Measurements from ENCODE around the gene ARHGEF40. TPM values are rescaled to one million over a fixed set of nuclear protein-coding genes. Genes with fewer than 3 reads are reported as not detected.

ARHGEF40 gene
- total RNA-seq, 2 experiments from 2014 or later = 1.2 to 1.3 TPM

GRCh38 chr14:21025371-21026273 lies 44.5 kb upstream of the ARHGEF40 start:
- H3K4me1 Mint-ChIP-seq (ENCODE audit: low read depth) = peaks cover 21% of the 10 kb centered on the region
- H3K27ac ChIP-seq (ENCODE audit: low read depth in 1 of 2, low read length in 2 of 2) = no peak overlapping the region
- H3K4me1 ChIP-seq (ENCODE audit: insufficient read depth, low read length) = peaks cover 28% of the 10 kb centered on the region
- no peaks in the 10 kb centered on the region for H3K9me3 ChIP-seq (ENCODE audit: control insufficient read depth in 1 of 2, insufficient read depth in 1 of 2, low read length in 2 of 2)
- no peaks in the 10 kb centered on the region for H3K27me3 ChIP-seq (ENCODE audit: control insufficient read depth in 1 of 2, insufficient read depth in 2 of 2, low read length in 2 of 2)
- peaks cover 3% of the 10 kb centered on the region for H3K36me3 ChIP-seq (ENCODE audit: insufficient read depth, low read length)
- H3K9me3 Mint-ChIP-seq = no peaks in the 10 kb centered on the region
- DNase-seq (peak in 3 of 14 experiments; percentile 11 to 40 (median 23)), ATAC-seq (ENCODE audit: poor library complexity) (no peak)
- CTCF ChIA-PET = interaction anchor here (1.1 to 2.6 kb wide), 8 partner anchors 10 to 78 kb away, joined by 3 to 14 read pairs (median 6); no protein-coding TSS in a partner anchor
- intact Hi-C loops (cut with DNase I, micrococcal nuclease) = no loop called here
- peak overlapping the region; percentile 74 for H3K27ac Mint-ChIP-seq
- H3K4me3 ChIP-seq (ENCODE audit: low read length) = peak overlapping the region; percentile 94
- no peaks in the 10 kb centered on the region for H3K27me3 Mint-ChIP-seq
- H3K4me3 Mint-ChIP-seq = peak overlapping the region; percentile 93
- TF ChIP-seq CTCF (IDR thresholded peaks at IDR 0.05) = no peak
- peaks cover 15% of the 10 kb centered on the region for H3K36me3 Mint-ChIP-seq (ENCODE audit: low read depth)
- POLR2A ChIA-PET = interaction anchor here (1.1 to 2.4 kb wide), 3 partner anchors 10 to 342 kb away, joined by 3 to 19 read pairs (median 3); partner anchors contain the start of gene RNASE4

- no peak overlapping the region for H3K27ac ChIP-seq (ENCODE audit: low read depth in 1 of 2, low read length in 2 of 2)
- no peak for ATAC-seq (ENCODE audit: poor library complexity)
Measured at GRCh38 chr14:21026274-21026987, 43.7 kb upstream of the ARHGEF40 start.

More at GRCh38 chr14:21026274-21026987, 43.7 kb upstream of the ARHGEF40 start:
- H3K4me3 ChIP-seq (ENCODE audit: low read length) = no peak overlapping the region
- H3K27me3 Mint-ChIP-seq = no peaks in the 10 kb centered on the region
- intact Hi-C loops (cut with DNase I, micrococcal nuclease) = no loop called here
- ChIA-PET CTCF (interaction anchor here (1.4 to 2.6 kb wide), 5 partner anchors 11 to 66 kb away, joined by 3 to 7 read pairs (median 5); no protein-coding TSS in a partner anchor), POLR2A (interaction anchor here (1.1 kb wide), 1 partner anchor 11 kb away, joined by 3 read pairs; no protein-coding TSS in a partner anchor)
- H3K4me1 ChIP-seq (ENCODE audit: insufficient read depth, low read length) = peaks cover 28% of the 10 kb centered on the region
- peaks cover 10% of the 10 kb centered on the region for H3K36me3 Mint-ChIP-seq (ENCODE audit: low read depth)
- H3K4me1 Mint-ChIP-seq (ENCODE audit: low read depth) = peaks cover 21% of the 10 kb centered on the region
- no peaks in the 10 kb centered on the region for H3K9me3 ChIP-seq (ENCODE audit: control insufficient read depth in 1 of 2, insufficient read depth in 1 of 2, low read length in 2 of 2)
- no peak for DNase-seq
- H3K4me3 Mint-ChIP-seq = peak overlapping the region; percentile 82
- H3K27me3 ChIP-seq (ENCODE audit: control insufficient read depth in 1 of 2, insufficient read depth in 2 of 2, low read length in 2 of 2) = no peaks in the 10 kb centered on the region
- no peaks in the 10 kb centered on the region for H3K9me3 Mint-ChIP-seq
- H3K27ac Mint-ChIP-seq = peak overlapping the region; percentile 31
- no peak for TF ChIP-seq CTCF (IDR thresholded peaks at IDR 0.05)
- no peaks in the 10 kb centered on the region for H3K36me3 ChIP-seq (ENCODE audit: insufficient read depth, low read length)
